ENCODE results near the gene TGM2.

Gene TGM2

DNA sequence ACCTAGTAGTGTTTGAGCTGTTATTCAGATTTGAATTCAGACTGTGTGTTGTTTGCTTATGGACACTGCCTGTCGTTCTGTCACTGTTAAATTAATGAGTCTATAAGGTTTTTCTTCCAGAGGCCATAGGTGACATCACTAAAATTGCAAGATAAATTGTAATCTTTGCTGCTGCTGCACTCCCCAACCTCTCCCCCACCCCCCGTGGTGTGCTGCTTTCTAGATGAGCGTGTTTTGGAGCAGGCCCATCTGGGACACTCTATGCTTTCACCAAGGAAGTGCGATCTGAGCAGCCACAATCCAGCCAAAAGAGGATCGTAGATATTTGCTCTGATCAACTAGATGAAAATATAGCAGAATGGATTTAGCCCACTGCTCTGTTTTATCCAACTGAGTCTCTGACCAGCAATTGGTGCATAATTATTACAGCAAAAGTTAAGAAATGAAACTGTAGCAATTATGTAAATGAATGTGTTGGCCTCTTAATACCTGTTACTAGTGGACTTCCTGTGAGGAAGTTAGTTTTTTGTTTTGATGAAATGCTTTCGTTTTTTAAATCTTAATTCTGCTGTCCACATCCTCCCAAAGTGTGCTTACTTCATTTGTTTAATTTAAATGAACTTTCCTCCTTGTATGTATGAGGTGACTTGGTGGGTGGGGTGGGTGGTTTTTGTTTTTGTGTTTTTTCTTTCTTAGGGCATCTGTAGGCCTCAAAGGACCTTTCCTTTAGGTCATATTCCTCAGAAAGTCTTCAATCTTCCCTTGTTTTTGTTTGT, 73.4 kb downstream of the TGM2 start:
- H3K36me3 ChIP-seq, result peaks cover 37 to 70% (median 61%) of the 10 kb centered on the region in 11 experiments
- peak overlapping the region in 9 of 11 experiments; percentile 14 to 88 (median 80); a peak in 14 of 22 replicates for H3K27ac ChIP-seq

DNA sequence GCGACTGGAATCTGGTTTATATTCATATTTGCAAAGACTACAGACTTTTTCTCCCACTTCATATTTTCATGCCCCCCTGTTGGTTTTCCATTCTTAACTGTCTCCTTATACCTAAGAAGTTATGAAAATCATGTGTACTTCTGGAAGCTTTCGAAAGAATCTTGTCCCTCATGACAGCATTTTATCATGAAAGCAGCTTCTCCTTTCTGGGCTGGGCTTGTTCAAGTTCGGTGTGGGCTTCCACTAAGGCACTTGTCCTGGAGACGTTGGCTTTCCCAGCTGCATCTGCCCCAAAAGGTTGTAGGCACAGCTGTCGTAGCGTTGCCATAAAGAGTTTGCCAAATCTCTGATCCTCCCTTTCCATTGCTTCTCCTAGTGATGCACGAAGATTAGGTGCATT, 75.0 kb downstream of the TGM2 start:
- peaks cover 0 to 6% (median 0%) of the 10 kb centered on the region in 11 experiments; a peak in 4 of 22 replicates for H4K20me1 ChIP-seq
- peaks cover 53 to 85% (median 76%) of the 10 kb centered on the region in 11 experiments for H3K36me3 ChIP-seq
- TF ChIP-seq Cebpa-rat (IDR thresholded peaks at IDR 0.05), result no peak
- peaks cover 20 to 55% (median 41%) of the 10 kb centered on the region in 10 experiments for H3K4me1 ChIP-seq
- H3K9ac ChIP-seq, result no peak overlapping the region
- H3K27me3 ChIP-seq, result no peaks in the 10 kb centered on the region
- no peak overlapping the region for H3K4me3 ChIP-seq
- no peaks in the 10 kb centered on the region for H3K9me3 ChIP-seq (replicated peaks in 1 of 11)
- H3K4me2 ChIP-seq, result no peak overlapping the region
- H3K27ac ChIP-seq, result 0 out of 22 replicates have a peak overlapping the region, but pooled peaks of 1 of the 11 experiments have one; percentile 6

More for the DNA sequence above, 73.4 kb downstream of the TGM2 start:
- H4K20me1 ChIP-seq, result no peaks in the 10 kb centered on the region
- H3K9me3 ChIP-seq (replicated peaks in 1 of 11), result no peaks in the 10 kb centered on the region
- no peak overlapping the region for H3K9ac ChIP-seq
- H3K4me3 ChIP-seq, result no peak overlapping the region
- H3K4me2 ChIP-seq, result peak overlapping the region in 7 of 11 experiments; percentile 17 to 94 (median 79); a peak in 12 of 22 replicates
- peaks cover 25 to 70% (median 55%) of the 10 kb centered on the region in 10 experiments for H3K4me1 ChIP-seq
- no peaks in the 10 kb centered on the region for H3K27me3 ChIP-seq
- no peak for TF ChIP-seq Cebpa-rat (IDR thresholded peaks at IDR 0.05)

DNA sequence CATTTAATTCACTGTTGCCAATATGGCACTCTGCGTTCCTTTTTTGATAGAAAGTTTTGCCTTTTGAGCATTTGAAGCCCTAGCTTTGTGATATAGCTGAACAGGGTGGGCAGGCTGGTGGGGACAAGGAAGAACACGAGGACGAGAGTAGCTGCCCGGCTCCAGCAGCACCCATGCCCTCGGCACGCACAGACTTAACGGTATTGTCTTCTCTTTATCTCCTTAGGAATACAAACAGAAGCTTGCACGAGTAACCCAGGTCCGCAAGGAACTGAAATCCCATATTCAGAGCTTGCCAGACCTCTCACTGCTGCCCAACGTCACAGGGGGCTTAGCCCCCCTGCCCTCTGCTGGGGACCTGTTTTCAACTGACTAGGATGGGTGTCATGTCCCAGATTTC, 75.6 kb downstream of the TGM2 start:
- H3K27me3 ChIP-seq, result no peaks in the 10 kb centered on the region
- peaks cover 59 to 91% (median 82%) of the 10 kb centered on the region in 11 experiments for H3K36me3 ChIP-seq
- H3K4me1 ChIP-seq, result peaks cover 14 to 49% (median 35%) of the 10 kb centered on the region in 10 experiments

DNA sequence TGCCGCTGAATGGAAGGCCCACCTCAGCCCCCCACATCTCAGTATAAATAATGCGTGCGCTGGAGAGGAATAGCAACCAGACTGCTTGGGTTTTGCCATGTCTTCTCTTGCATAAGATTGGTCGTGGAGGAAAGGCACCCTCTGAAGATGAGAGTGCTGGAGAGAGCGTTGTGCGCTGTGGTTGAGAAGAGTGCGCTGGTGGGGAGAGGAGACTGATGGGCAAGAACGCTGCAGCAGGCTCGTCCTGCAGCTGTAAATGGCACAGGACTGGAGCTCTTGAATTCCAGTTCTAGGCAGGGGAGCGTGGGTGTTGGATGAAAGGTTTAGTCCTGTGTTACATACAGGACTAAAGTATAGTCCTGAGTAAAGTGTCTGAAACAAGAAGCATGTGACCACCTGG, 80.0 kb downstream of the TGM2 start:
- H3K4me3 ChIP-seq, result no peak overlapping the region
- TF ChIP-seq Cebpa-rat (IDR thresholded peaks at IDR 0.05), result no peak
- peaks cover 5 to 12% (median 8%) of the 10 kb centered on the region in 11 experiments; a peak in 20 of 22 replicates for H3K9me3 ChIP-seq (replicated peaks in 1 of 11)
- no peak overlapping the region for H3K4me2 ChIP-seq
- peaks cover 91 to 100% (median 98%) of the 10 kb centered on the region in 11 experiments for H3K36me3 ChIP-seq
- H3K4me1 ChIP-seq, result peaks cover 0 to 7% (median 0%) of the 10 kb centered on the region in 10 experiments; a peak in 3 of 20 replicates
- peaks cover 0 to 49% (median 6%) of the 10 kb centered on the region in 11 experiments; a peak in 7 of 22 replicates for H4K20me1 ChIP-seq
- H3K9ac ChIP-seq, result no peak overlapping the region
- no peak overlapping the region for H3K27ac ChIP-seq
- H3K27me3 ChIP-seq, result no peaks in the 10 kb centered on the region

More for the DNA sequence above, 75.6 kb downstream of the TGM2 start:
- no peak overlapping the region for H3K9ac ChIP-seq
- H3K4me2 ChIP-seq, result no peak overlapping the region
- H3K27ac ChIP-seq, result 0 out of 22 replicates have a peak overlapping the region, but pooled peaks of 1 of the 11 experiments have one; percentile 6
- peaks cover 0 to 12% (median 0%) of the 10 kb centered on the region in 11 experiments; a peak in 4 of 22 replicates for H4K20me1 ChIP-seq
- H3K4me3 ChIP-seq, result no peak overlapping the region
- H3K9me3 ChIP-seq (replicated peaks in 1 of 11), result no peaks in the 10 kb centered on the region
- TF ChIP-seq Cebpa-rat (IDR thresholded peaks at IDR 0.05), result no peak

DNA sequence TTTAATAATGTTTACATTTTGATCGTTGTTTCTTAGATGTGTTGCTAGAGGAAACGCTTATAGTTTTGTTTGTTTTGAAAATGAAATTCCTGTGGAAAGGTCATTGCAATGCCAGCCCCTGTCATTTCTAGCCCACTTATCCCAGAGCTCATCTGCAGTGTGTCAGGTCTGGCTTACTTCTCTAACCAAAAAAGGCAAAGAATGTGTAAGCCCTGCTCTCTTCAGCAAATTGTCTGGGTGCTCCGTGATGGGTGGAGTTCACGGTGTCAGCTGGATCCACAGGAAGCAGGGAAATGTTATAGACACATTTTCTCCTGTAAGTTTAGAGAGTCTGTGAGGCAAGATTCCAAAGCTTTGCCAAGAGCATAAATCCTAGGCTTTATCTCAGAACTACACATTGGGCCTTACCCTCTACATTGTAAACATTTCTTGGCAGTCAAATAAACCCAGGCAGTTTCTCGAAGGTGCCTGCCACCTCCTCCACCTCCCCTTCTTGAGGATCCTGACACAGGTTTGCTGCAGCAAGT, 80.6 kb downstream of the TGM2 start:
- peaks cover 9 to 18% (median 13%) of the 10 kb centered on the region in 11 experiments for H3K9me3 ChIP-seq (replicated peaks in 1 of 11)
- H3K27me3 ChIP-seq, result no peaks in the 10 kb centered on the region
- H3K27ac ChIP-seq, result no peak overlapping the region
- H3K36me3 ChIP-seq, result peaks cover 91 to 100% (median 98%) of the 10 kb centered on the region in 11 experiments
- H4K20me1 ChIP-seq, result peaks cover 0 to 53% (median 6%) of the 10 kb centered on the region in 11 experiments; a peak in 7 of 22 replicates
- no peak overlapping the region for H3K4me3 ChIP-seq
- no peak for TF ChIP-seq Cebpa-rat (IDR thresholded peaks at IDR 0.05)
- H3K4me2 ChIP-seq, result no peak overlapping the region
- H3K4me1 ChIP-seq, result peaks cover 0 to 5% (median 0%) of the 10 kb centered on the region in 10 experiments; a peak in 1 of 20 replicates
- H3K9ac ChIP-seq, result no peak overlapping the region; a peak in 1 of 22 replicates

DNA sequence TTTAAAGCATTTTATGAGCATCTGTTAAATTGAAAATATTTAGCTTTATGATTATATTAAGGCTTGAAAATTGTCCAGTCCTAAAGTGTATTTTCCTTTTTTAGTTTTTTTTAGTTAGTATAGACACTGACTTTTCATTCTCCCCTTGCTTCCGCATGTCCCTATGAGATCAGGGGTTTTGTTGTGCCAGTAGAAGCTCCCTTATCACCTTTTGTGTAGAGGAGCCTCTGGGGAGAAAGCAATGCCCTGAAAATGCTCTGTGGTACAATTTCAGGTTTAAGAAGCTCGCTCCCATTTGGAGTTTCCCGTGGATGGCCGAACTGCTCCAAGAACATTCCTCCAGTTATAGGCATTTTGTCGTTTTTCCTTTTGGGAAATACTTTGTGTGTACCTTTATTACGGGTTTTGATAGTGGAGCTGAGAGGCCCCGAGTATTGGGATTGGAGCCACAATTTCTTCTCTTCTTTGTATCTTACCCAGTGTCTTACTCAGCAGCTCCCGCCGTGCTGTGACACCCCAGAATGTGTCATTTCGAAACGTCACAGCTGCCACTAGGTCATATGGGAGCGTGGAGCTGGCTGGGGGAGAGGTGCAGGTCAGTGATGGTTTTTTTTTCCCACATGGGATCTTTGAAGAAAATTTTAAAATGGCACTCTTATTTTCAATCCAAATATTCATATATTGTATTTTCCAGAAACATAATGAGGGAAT, 81.6 kb downstream of the TGM2 start:
- Histone ChIP-seq H3K9me3 (replicated peaks in 1 of 11) (peaks cover 15 to 28% (median 22%) of the 10 kb centered on the region in 11 experiments), H3K4me2 (no peak overlapping the region), H3K36me3 (peaks cover 91 to 100% (median 98%) of the 10 kb centered on the region in 11 experiments), H3K9ac (no peak overlapping the region), H3K4me1 (0 out of 20 replicates have a peak, but pooled peaks cover 0 to 5% (median 0%) of the 10 kb centered on the region in 10 experiments), H3K4me3 (no peak overlapping the region), H3K27ac (no peak overlapping the region), H4K20me1 (peaks cover 0 to 54% (median 8%) of the 10 kb centered on the region in 11 experiments; a peak in 7 of 22 replicates), H3K27me3 (no peaks in the 10 kb centered on the region)
- TF ChIP-seq Cebpa-rat (IDR thresholded peaks at IDR 0.05), result no peak

DNA sequence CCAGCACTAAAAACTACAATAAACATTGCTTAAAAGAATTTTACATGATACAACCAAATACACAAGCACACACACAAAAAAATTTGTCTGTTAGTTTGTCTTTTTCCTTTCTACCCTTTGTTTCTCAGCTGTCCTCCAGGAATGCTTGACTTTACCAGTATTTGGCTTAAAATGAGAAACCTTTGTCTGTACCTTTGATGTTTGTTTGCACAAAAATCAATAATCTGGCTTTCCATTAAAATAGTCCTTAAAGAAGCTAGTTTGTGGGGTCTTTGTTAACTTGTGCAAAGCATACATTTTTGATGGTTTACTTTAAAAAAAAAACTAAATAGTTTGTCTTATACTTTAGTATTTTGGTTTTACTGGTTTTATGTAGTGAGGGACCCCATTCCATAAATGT, 82.2 kb downstream of the TGM2 start:
- no peak overlapping the region for H3K9ac ChIP-seq
- no peak for TF ChIP-seq Cebpa-rat (IDR thresholded peaks at IDR 0.05)
- H3K27ac ChIP-seq, result no peak overlapping the region
- peaks cover 91 to 100% (median 98%) of the 10 kb centered on the region in 11 experiments for H3K36me3 ChIP-seq
- H4K20me1 ChIP-seq, result peaks cover 0 to 54% (median 8%) of the 10 kb centered on the region in 11 experiments; a peak in 7 of 22 replicates
- no peak overlapping the region for H3K4me3 ChIP-seq
- 0 out of 20 replicates have a peak, but pooled peaks cover 0 to 5% (median 0%) of the 10 kb centered on the region in 10 experiments for H3K4me1 ChIP-seq
- no peak overlapping the region for H3K4me2 ChIP-seq
- peaks cover 15 to 29% (median 23%) of the 10 kb centered on the region in 11 experiments for H3K9me3 ChIP-seq (replicated peaks in 1 of 11)
- H3K27me3 ChIP-seq, result no peaks in the 10 kb centered on the region

DNA sequence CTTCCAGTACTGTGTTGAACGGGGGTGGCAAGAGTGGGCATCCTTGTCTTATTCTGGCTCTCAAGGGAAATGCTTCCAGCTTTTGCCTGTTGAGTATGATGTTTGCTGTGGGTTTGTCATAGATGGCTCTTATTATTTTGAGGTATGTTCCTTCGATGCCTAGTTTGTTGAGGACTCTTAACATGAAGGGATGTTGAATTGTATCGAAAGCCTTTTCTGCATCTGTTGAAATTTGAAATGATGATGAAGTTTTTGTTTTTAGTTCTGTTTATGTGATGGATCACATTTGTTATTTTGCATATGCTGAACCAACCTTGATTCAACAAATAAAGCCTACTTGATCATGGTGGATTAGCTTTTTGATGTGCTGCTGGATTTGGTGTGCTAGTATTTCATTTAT, 83.5 kb downstream of the TGM2 start:
- Histone ChIP-seq H3K4me2 (no peak overlapping the region), H3K9me3 (replicated peaks in 1 of 11) (peaks cover 15 to 29% (median 23%) of the 10 kb centered on the region in 11 experiments)

More for the DNA sequence above, 83.5 kb downstream of the TGM2 start:
- H3K9ac ChIP-seq, result no peak overlapping the region
- H3K36me3 ChIP-seq, result peaks cover 90 to 100% (median 98%) of the 10 kb centered on the region in 11 experiments
- no peaks in the 10 kb centered on the region for H3K27me3 ChIP-seq
- H3K4me1 ChIP-seq, result 0 out of 20 replicates have a peak, but pooled peaks cover 0 to 5% (median 0%) of the 10 kb centered on the region in 10 experiments
- H4K20me1 ChIP-seq, result peaks cover 0 to 54% (median 8%) of the 10 kb centered on the region in 11 experiments; a peak in 7 of 22 replicates
- TF ChIP-seq Cebpa-rat (IDR thresholded peaks at IDR 0.05), result no peak
- H3K27ac ChIP-seq, result no peak overlapping the region
- H3K4me3 ChIP-seq, result no peak overlapping the region

All from BLaER1 treated with 17β-estradiol and CSF1 and Interleukin-3, amounts not matched to agents 10 nM and 100 nM (cell line).